Heart right ventricle (tissue), 16 donors: ENCODE results near the gene TPGS2. TPM values are rescaled to one million over a fixed set of nuclear protein-coding genes. Genes with fewer than 3 reads are reported as not detected.
A peak's percentile ranks its signal among the peaks of the same experiment; 100 is the strongest.

ENCODE experiments used
- ATAC-seq, 8 donors: fragments of 200-7000 bp; cut with Tn5 transposase; one replicate each; pipeline ENCODE4 v1.9.1; 2020; ENCODE audit warnings: mild to moderate bottlenecking in 8 of 8, moderate library complexity in 8 of 8, moderate number of reproducible peaks in 1 of 8
- DNase-seq, 2 donors: peaks; one replicate each; pipeline ENCODE4 v3.0.0-alpha.2; 2020
- H3K27ac ChIP-seq, 10 donors: fragments of 200-600 bp; sonication (generic) in 2 of 10; one replicate each; pipeline versions ENCODE4 v1.5.0 to v1.8.0; 2020 to 2022; ENCODE audit warnings: mild to moderate bottlenecking in 3 of 10
- H3K27me3 ChIP-seq, 7 donors: fragments of 200-600 bp; one replicate each; pipeline ENCODE4 v1.8.0; 2021 to 2022; ENCODE audit warnings: mild to moderate bottlenecking in 2 of 7
- H3K36me3 ChIP-seq, 9 donors: fragments of 200-600 bp; sonication (generic) in 1 of 9; one replicate each; pipeline versions ENCODE4 v1.5.0 to v1.8.0; 2020 to 2022; ENCODE audit warnings: mild to moderate bottlenecking in 2 of 9
- H3K4me1 ChIP-seq, 9 donors: fragments of 200-600 bp; sonication (generic) in 1 of 9; one replicate each; pipeline versions ENCODE4 v1.5.0 to v1.8.0; 2020 to 2022; ENCODE audit warnings: mild to moderate bottlenecking in 4 of 9
- H3K4me3 ChIP-seq, 10 donors: fragments of 200-600 bp; sonication (generic) in 2 of 10; one replicate each; pipeline versions ENCODE4 v1.5.0 to v1.8.0; 2020 to 2022; ENCODE audit warnings: mild to moderate bottlenecking in 7 of 10, moderate library complexity in 2 of 10
- H3K9me3 ChIP-seq, 11 donors: fragments of 200-600 bp in 10 of 11; sonication (generic) in 2 of 11; one replicate each; pipeline versions ENCODE4 v1.5.0 to v1.8.0; 2013 to 2022; ENCODE audit warnings: mild to moderate bottlenecking in 2 of 11, control low read depth in 1 of 11, moderate library complexity in 1 of 11
- CTCF ChIP-seq, 9 donors: fragments of 200-600 bp; sonication (generic) in 2 of 9; IDR thresholded peaks; one replicate each; pipeline versions ENCODE4 v1.5.0 to v1.8.0; 2021 to 2022; ENCODE audit warnings: antibody characterized with exemption in 9 of 9, mild to moderate bottlenecking in 5 of 9, moderate library complexity in 1 of 9
- WGBS, 2 donors: extraction: QIAGEN DNeasy Blood & Tissue Kit; methylation state at CpG; one replicate each; pipeline ENCODE4 v1.1.7; 2013; ENCODE audit warnings: inconsistent platforms in 1 of 2; 5-methylcytosine and 5-hydroxymethylcytosine counted together
- intact Hi-C, 10 donors: fragments of 100-400 bp; cut with DNase I; formaldehyde crosslinking; loops; one replicate each; pipeline versions ENCODE4 v1.11.1 to v1.14.2; 2022
- polyA plus RNA-seq, 2 donors: library from polyadenylated mRNA; stranded (reverse); fragments of 200-250 nt; gene quantifications; one replicate each; pipeline ENCODE4 v1.2.3, GENCODE V29; 2013
- total RNA-seq, 10 donors: library from RNA; stranded (reverse); fragmentation: NEBNext Ultra II Directional in 3 of 10; extraction: Animal tissue kit (Norgen Biotek cat#: 25700) in 3 of 10; gene quantifications; one replicate each; pipeline versions ENCODE4 v1.2.1 to v1.2.4, GENCODE V29; 2021 to 2023
- donor health status: Arrhythmogenic right ventricular cardiomyopathy.
- donor health status: ischemic (EF 13 %, LVEDD 7.1; RV severe dilation, severe dysfunction).
- donor health status: healthy with polysubstance abuse.
- donor health status: DM: no; HTN: yes; CAD: no.
- donor health status: DM: no; HTN: no; CAD: no.
- donor health status: ischemic (EF 25% LVEDD 6.9; RV normal size, moderate dysfunction).
- donor health status: ischemic (EF 25% LVEDD 5.7; RV mildly dilated, moderate dysfunction).
- donor health status: healthy.
- donor health status: DM: yes; HTN: yes; CAD: no.
- donor health status: Ischemic cardiomyopathy.
- donor health status: ischemic (EF 35%, LVEDD 5.7; RV mildly dilated, moderate dysfunction).
- donor health status: nonischemic (EF 11% LVEDD 7.7; RV severe dilation, severe dysfunction).
- donor health status: DM: yes; HTN: yes; CAD: no.
- donor health status: PGD.
- donor health status: ischemic (EF 29% LVEDD 5.4; RV normal size, mild dysfunction).
- donor health status: nonischemic (EF 23%, LVEDD 6.1; RV moderate dilation, normal function).

The TPGS2 gene
- total and polyA plus RNA-seq, 12 donors = 12.4 to 41.2 (median 27.6) TPM

- Histone ChIP-seq H3K36me3 (peaks cover 0 to 53% (median 7%) of the 10 kb centered on the region in 9 donors), H3K4me3 (no peak overlapping the region), H3K9me3 (no peaks in the 10 kb centered on the region), H3K27me3 (no peaks in the 10 kb centered on the region), H3K4me1 (peaks cover 0 to 23% (median 9%) of the 10 kb centered on the region in 9 donors), H3K27ac (no peak overlapping the region)
- DNase-seq (no peak), ATAC-seq (peak in 1 of 8 donors; percentile 9)
- WGBS, 2 donors = 89 to 92% methylated on average over 4 of the region's 4 CpGs
- TF ChIP-seq CTCF (IDR thresholded peaks at IDR 0.05) = no peak
- intact Hi-C loops = no loop called here
Measured at GRCh38 chr18:36813101-36813775, 15.6 kb downstream of the TPGS2 start.

GRCh38 chr18:36812678-36813077, 16.1 kb downstream of the TPGS2 start:
- no peak for DNase-seq
- Histone ChIP-seq H3K9me3 (no peaks in the 10 kb centered on the region), H3K36me3 (peaks cover 0 to 53% (median 3%) of the 10 kb centered on the region in 9 donors), H3K4me1 (peaks cover 0 to 23% (median 9%) of the 10 kb centered on the region in 9 donors), H3K4me3 (no peak overlapping the region), H3K27ac (no peak overlapping the region), H3K27me3 (no peaks in the 10 kb centered on the region)
- no peak for TF ChIP-seq CTCF (IDR thresholded peaks at IDR 0.05)
- 72 to 80% methylated on average over 3 of the region's 3 CpGs for whole genome bisulfite sequencing, 2 donors
- ATAC-seq = peak in 2 of 8 donors; percentile 14 to 19
- intact Hi-C loops = no loop called here

GRCh38 chr18:36811955-36812354, 16.8 kb downstream of the TPGS2 start:
- Histone ChIP-seq H3K4me1 (peaks cover 0 to 23% (median 9%) of the 10 kb centered on the region in 9 donors), H3K27me3 (no peaks in the 10 kb centered on the region), H3K27ac (no peak overlapping the region), H3K4me3 (no peak overlapping the region), H3K36me3 (peaks cover 0 to 53% (median 9%) of the 10 kb centered on the region in 9 donors), H3K9me3 (no peaks in the 10 kb centered on the region)
- intact Hi-C loops = no loop called here
- no peak for DNase-seq
- no peak for TF ChIP-seq CTCF (IDR thresholded peaks at IDR 0.05)
- no peak for ATAC-seq

- DNase-seq (no peak), ATAC-seq (peak in 1 of 8 donors; percentile 30)
- 80 to 93% methylated on average over 3 of the region's 3 CpGs for WGBS, 2 donors
- H3K4me3 ChIP-seq = no peak overlapping the region
- H3K27ac ChIP-seq = no peak overlapping the region
- H3K36me3 ChIP-seq = peaks cover 0 to 53% (median 9%) of the 10 kb centered on the region in 9 donors
- TF ChIP-seq CTCF (IDR thresholded peaks at IDR 0.05) = no peak
- intact Hi-C loops = no loop called here
- H3K4me1 ChIP-seq = peaks cover 0 to 23% (median 9%) of the 10 kb centered on the region in 9 donors
- no peaks in the 10 kb centered on the region for H3K27me3 ChIP-seq
- no peaks in the 10 kb centered on the region for H3K9me3 ChIP-seq
Measured at GRCh38 chr18:36811430-36811829, 17.4 kb downstream of the TPGS2 start.
